H4 (cell line): ENCODE data around the gene MPZL2. TPM values are rescaled to one million over a fixed set of nuclear protein-coding genes. Genes with fewer than 3 reads are reported as not detected.
"Not testable (repeated sequence)": the region's sequence is repeated elsewhere in the genome, so short reads cannot be mapped to it uniquely, and the experiment has no call there.

Source experiments
- DNase-seq: peaks from one replicate; pipeline ENCODE4 v3.0.0-alpha.2; 2015; ENCODE audit warnings: low spot score
- total RNA-seq: library from RNA; depleted of rRNA; stranded (reverse); fragments of >200 nt; shearing (Covaris generic); gene quantifications from 2 replicates; pipeline ENCODE4 v1.2.3, GENCODE V29; 2014; rRNA removed

Gene MPZL2
- 1.0 and 1.7 TPM in 2 replicates for total RNA-seq

GRCh38 chr11:118263695-118264568 lies at the start of gene MPZL2:
Gene MPZL2, minus strand, starts transcription at chr11:118264297. Its CDS starts 144 bp downstream, at chr11:118264153.
- DNase-seq: peak; percentile 24

GRCh38 chr11:118313242-118313641 lies 49.1 kb upstream of the MPZL2 start:
- DNase-seq: no peak

GRCh38 chr11:118312328-118312727 lies 48.2 kb upstream of the MPZL2 start:
- no peak for DNase-seq

- DNase-seq: no peak
Observed at GRCh38 chr11:118311518-118311917, 47.4 kb upstream of the MPZL2 start.

DNA sequence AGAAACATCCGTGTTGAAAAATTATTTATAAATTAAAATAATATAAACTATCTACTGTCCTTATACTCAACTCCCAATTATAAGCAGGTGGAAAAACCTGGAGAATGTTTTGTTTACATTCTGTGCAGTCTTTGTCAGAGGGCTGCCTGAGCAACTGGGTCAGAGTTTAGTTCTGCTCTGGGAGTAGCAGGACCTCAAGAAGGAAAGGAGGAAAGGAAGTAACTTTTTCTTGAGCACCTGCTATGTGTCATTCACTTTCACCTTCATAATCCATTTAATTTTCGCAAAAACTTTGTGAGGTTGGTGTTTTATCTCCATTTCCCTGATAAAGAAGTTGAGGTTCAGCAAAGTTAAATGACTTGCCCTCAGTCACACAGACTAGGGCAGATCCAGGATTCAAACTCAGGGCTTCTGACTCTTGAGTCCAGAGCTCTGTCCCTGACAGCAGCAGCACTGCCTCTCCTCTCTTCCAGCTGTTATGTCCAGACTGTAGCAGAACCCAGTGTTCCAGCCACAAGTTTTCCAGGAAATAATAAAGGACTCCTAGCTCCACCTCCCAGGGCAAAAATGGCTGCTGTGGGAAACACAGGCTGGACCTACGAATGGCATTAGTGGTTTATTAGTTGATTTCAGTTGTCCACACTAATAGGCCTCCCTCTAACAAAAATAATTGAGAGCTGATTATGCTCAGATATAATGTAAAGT lies 46.8 kb upstream of the MPZL2 start:
- DNase-seq: no peak

GRCh38 chr11:118310271-118310670 lies 46.2 kb upstream of the MPZL2 start:
- no peak for DNase-seq

- not testable (repeated sequence) for DNase-seq
Observed at GRCh38 chr11:118308995-118309528, 45.0 kb upstream of the MPZL2 start.

GRCh38 chr11:118306556-118306955 lies 42.5 kb upstream of the MPZL2 start:
- no peak for DNase-seq

- DNase-seq: no peak
Observed at GRCh38 chr11:118305726-118306125, 41.6 kb upstream of the MPZL2 start.

GRCh38 chr11:118304568-118305248 lies 40.6 kb upstream of the MPZL2 start, which contains the start of gene CD3E:
Gene CD3E, plus strand, starts transcription at chr11:118304730. Its CDS starts 223 bp downstream, at chr11:118304953.
- no peak for DNase-seq

GRCh38 chr11:118304227-118304567 lies 40.1 kb upstream of the MPZL2 start:
- DNase-seq: no peak

GRCh38 chr11:118301600-118302195 lies 37.6 kb upstream of the MPZL2 start:
- DNase-seq: no peak

- peak; percentile 37 for DNase-seq
Observed at GRCh38 chr11:118295815-118296454, 31.8 kb upstream of the MPZL2 start.

GRCh38 chr11:118295199-118295598 lies 31.1 kb upstream of the MPZL2 start:
- no peak for DNase-seq

- no peak for DNase-seq
Observed at GRCh38 chr11:118294053-118294452, 30.0 kb upstream of the MPZL2 start.

DNA sequence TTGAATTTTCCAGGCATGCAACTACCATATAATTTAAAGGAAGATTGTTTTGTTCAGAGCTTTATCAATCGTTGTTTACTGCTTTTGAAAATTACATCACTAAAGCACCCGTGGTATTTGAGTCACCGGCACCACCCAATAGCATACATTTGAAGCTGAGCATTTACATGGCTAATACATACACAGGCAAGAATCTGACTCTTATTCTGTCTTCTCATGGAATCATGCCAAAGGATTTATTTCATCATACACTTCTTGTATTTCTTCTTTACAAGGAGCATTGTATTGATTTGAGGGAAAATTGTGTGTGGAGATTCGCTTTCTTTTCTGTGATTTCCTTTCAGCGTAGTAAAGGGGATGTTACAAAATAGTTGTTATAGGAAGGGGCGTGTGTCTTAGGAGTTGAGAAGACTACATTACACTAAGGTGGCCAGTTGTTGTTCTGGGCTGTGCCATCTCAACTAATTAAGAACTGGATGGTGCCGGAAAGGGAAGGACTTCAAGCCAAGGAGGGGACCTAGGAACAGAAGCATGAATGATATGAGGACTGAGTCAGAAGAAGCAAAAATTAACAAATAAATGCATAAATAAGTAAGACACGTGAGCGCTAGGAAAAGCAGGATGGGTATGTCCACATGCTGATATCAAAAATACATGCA lies 27.5 kb upstream of the MPZL2 start:
- no peak for DNase-seq

DNA sequence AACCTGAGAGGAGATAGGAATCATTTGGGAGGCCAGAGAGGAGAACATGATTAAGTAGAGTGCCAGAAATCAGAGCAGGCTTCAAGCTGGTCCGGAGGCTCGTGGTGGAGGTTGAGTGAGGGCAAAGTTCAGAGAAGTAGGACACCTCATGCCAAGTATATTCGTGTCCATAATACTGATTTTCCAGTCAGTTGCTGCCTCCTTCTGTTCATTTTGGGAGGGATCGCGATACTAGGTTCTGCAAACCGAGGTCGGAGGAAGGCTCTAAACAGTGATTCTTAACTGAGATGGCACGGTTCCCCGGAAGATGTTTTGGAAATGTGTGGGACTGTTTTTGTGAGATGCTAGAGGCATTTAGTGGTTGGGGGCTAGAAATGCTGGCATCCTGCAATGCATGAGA lies 26.8 kb upstream of the MPZL2 start:
- no peak for DNase-seq

DNA sequence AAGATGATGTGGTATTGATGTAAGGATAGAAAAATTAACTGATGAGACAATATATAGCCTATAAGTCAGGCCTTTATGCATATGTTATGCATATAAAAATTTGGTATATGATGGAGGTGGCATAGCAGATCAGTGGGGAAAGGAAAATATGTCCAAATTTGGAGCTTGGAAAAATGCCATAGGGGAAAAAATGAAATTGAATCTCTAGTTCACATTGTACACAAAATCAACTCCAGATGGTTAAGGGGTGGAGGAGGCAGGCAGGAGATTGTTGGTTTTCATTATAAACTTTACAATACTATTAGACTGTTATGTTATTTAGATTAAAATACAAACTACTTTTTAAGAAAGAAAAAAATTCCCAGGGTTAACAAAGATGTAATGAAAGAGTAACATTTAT lies 25.3 kb upstream of the MPZL2 start:
- no peak for DNase-seq

GRCh38 chr11:118287006-118287405 lies 22.9 kb upstream of the MPZL2 start:
- DNase-seq: peak; percentile 37

DNA sequence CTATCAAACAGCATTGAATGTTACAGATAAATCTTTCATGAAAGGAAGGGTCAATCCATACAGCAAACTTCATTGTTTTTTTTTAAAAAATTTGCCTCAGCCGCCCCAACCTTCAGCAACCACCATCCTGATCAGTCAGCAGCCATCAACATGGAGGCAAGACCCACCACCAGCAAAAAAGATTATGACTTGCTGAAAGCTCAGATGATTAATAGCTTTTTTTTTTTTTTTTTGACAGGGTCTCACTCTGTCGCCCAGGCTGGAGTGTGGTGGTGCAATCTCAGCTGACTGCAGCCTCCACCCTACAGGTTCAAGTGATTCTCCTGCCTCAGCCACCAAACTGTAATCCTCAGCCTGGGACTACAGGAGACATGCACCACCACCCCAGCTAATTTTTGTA lies 22.4 kb upstream of the MPZL2 start:
- no peak for DNase-seq
